K562 (cell line): Measurements from ENCODE around the gene RAB6B. TPM values are rescaled to one million over a fixed set of nuclear protein-coding genes. Genes with fewer than 3 reads are reported as not detected.
A peak's percentile ranks its signal among the peaks of the same experiment; 100 is the strongest.

Experiments
- ATF6 ChIP-seq: sonication (generic); formaldehyde crosslinking; IDR thresholded peaks from 2 replicates; pipeline ENCODE4 v1.4.0; 2020; ENCODE audit warnings: mild to moderate bottlenecking, missing genetic modification reagents
- CBX1 ChIP-seq: sonication (generic); IDR thresholded peaks from 2 replicates; pipeline ENCODE4 v1.6.1; 2016; ENCODE audit warnings: antibody characterized with exemption, low read depth, mild to moderate bottlenecking
- CC2D1A ChIP-seq: fragments of 450-650 bp; IDR thresholded peaks from 2 replicates; pipeline ENCODE4 v1.6.1; 2017; ENCODE audit warnings: mild to moderate bottlenecking
- COPS2 ChIP-seq: fragments of 450-650 bp; conservative IDR thresholded peaks from 2 replicates; pipeline ENCODE4 v1.6.1; 2016; ENCODE audit warnings: mild to moderate bottlenecking, moderate library complexity
- CREM ChIP-seq: IDR thresholded peaks from 2 replicates; pipeline ENCODE4 v1.6.1; 2014; ENCODE audit warnings: antibody characterized with exemption, low read depth
- DIDO1 ChIP-seq: fragments of 450-650 bp; IDR thresholded peaks from 2 replicates; pipeline ENCODE4 v1.6.1; 2016; ENCODE audit warnings: low read depth, missing biosample characterization, missing genetic modification characterization
- E2F4 ChIP-seq: sonication (generic); formaldehyde crosslinking; IDR thresholded peaks from 2 replicates; pipeline ENCODE4 v1.8.0; 2022; ENCODE audit warnings: mild to moderate bottlenecking, low read depth, missing genetic modification reagents
- GATA2 ChIP-seq: sonication (generic); formaldehyde crosslinking; IDR thresholded peaks from 2 replicates; pipeline ENCODE4 v1.4.0; 2020; ENCODE audit warnings: mild to moderate bottlenecking, missing genetic modification reagents
- KLF6 ChIP-seq: fragments of 250-450 bp; sonication (Bioruptor Pico); IDR thresholded peaks from 2 replicates; pipeline ENCODE4 v1.4.0; 2020; ENCODE audit warnings: mild to moderate bottlenecking, moderate library complexity, borderline replicate concordance
- LEF1 ChIP-seq: fragments of 450-650 bp; IDR thresholded peaks from 2 replicates; pipeline ENCODE4 v1.6.1; 2016; ENCODE audit warnings: mild to moderate bottlenecking
- MXD1 ChIP-seq: fragments of 250-450 bp; sonication (Bioruptor Pico); IDR thresholded peaks from 2 replicates; pipeline ENCODE4 v1.8.0; 2021; ENCODE audit warnings: borderline replicate concordance, mild to moderate bottlenecking, moderate library complexity; ENCODE audit not compliant: poor library complexity, severe bottlenecking
- NEUROD1 ChIP-seq: fragments of 150-350 bp; IDR thresholded peaks from 2 replicates; pipeline ENCODE4 v1.6.1; 2014; ENCODE audit warnings: borderline replicate concordance, low read length, low read depth; ENCODE audit not compliant: partially characterized antibody
- NRF1 ChIP-seq, 2 experiments: fragments of 450-650 bp; IDR thresholded peaks in 1 of 2; conservative IDR thresholded peaks in 1 of 2; 2 replicates each; pipeline ENCODE4 v1.6.1; 2014; ENCODE audit warnings: mild to moderate bottlenecking in 2 of 2
- POLR2B ChIP-seq: fragments of 450-650 bp; IDR thresholded peaks from 2 replicates; pipeline ENCODE4 v1.6.1; 2018; ENCODE audit warnings: low read depth; ENCODE audit not compliant: partially characterized antibody
- PRPF4 ChIP-seq: fragments of 200-400 bp; formaldehyde crosslinking; IDR thresholded peaks from one replicate; pipeline ENCODE4 v1.6.1; 2017; ENCODE audit warnings: low read length, low read depth, mild to moderate bottlenecking; ENCODE audit not compliant: insufficient read depth, poor library complexity, severe bottlenecking
- PYGO2 ChIP-seq: fragments of 450-650 bp; IDR thresholded peaks from 2 replicates; pipeline ENCODE4 v1.6.1; 2016; ENCODE audit warnings: mild to moderate bottlenecking, missing genetic modification characterization, moderate library complexity, missing compliant biosample characterization
- RAD51 ChIP-seq: fragments of 450-650 bp; IDR thresholded peaks from 2 replicates; pipeline ENCODE4 v1.7.1; 2016; ENCODE audit warnings: low read depth, mild to moderate bottlenecking, borderline replicate concordance
- RBBP5 ChIP-seq: fragments of 200-600 bp; sonication (generic); IDR thresholded peaks from 2 replicates; pipeline ENCODE4 v1.6.1; 2012; ENCODE audit warnings: borderline replicate concordance, mild to moderate bottlenecking, low read length, control low read depth, inconsistent platforms; ENCODE audit not compliant: insufficient read depth, poor library complexity, severe bottlenecking
- RCOR1 ChIP-seq, 2 experiments: IDR thresholded peaks; 2 replicates each; pipeline ENCODE4 v1.6.1; 2012; ENCODE audit warnings: low read depth in 2 of 2, low read length in 2 of 2, borderline replicate concordance in 1 of 2, improper control_type of control experiment in 1 of 2
- SMAD3 ChIP-seq: fragments of 450-650 bp; formaldehyde crosslinking; conservative IDR thresholded peaks from 2 replicates; pipeline ENCODE4 v1.4.0; 2020; ENCODE audit warnings: mild to moderate bottlenecking
- TAF1 ChIP-seq: IDR thresholded peaks from 2 replicates; pipeline ENCODE4 v1.6.1; 2011; ENCODE audit warnings: mild to moderate bottlenecking, low read length, moderate library complexity; ENCODE audit not compliant: insufficient read depth, control insufficient read depth, severe bottlenecking; ENCODE audit errors: extremely low read depth
- THRB ChIP-seq: fragments of 450-650 bp; formaldehyde crosslinking; conservative IDR thresholded peaks from 2 replicates; pipeline ENCODE4 v1.4.0; 2022; ENCODE audit warnings: mild to moderate bottlenecking, missing genetic modification characterization
- ZNF696 ChIP-seq: fragments of 250-450 bp; sonication (Bioruptor Pico); conservative IDR thresholded peaks from 2 replicates; pipeline ENCODE4 v1.4.0; 2020; ENCODE audit warnings: mild to moderate bottlenecking, moderate library complexity
- polyA plus RNA-seq, 8 experiments: library from polyadenylated mRNA; depleted of rRNA in 4 of 8; stranded (reverse) in 5 of 8; unstranded in 3 of 8; fragments of >200 nt; fragmentation: Nextera tagmentation in 2 of 8; fragmentation: Illumina TruSeq in 1 of 8; extraction: Ambion mirVana in 2 of 8; extraction: Trizol in 1 of 8; gene quantifications; 2 replicates each; pipeline versions ENCODE4 v1.2.1 to v1.2.3, GENCODE V29; 2011 to 2014; ENCODE audit warnings: inconsistent platforms in 1 of 8, missing spikeins in 1 of 8
- total RNA-seq, 7 experiments: library from RNA; depleted of rRNA in 6 of 7; stranded (reverse); fragments of >200 nt in 6 of 7; fragmentation: Illumina TruSeq in 2 of 7; extraction: Trizol in 2 of 7; gene quantifications; 2 replicates each; pipeline versions ENCODE4 v1.2.1 to v1.2.3, GENCODE V29; 2011 to 2021; ENCODE audit warnings: low replicate concordance in 1 of 7

Gene RAB6B
- total and polyA plus RNA-seq, 9 of the 15 experiments (the other 6 are each of a cell fraction or from before 2014, with no cell fraction given): 0.60 to 18.1 (median 1.5) TPM

- TF ChIP-seq RBBP5: peak; percentile 89
- TF ChIP-seq RCOR1 (IDR thresholded peaks at IDR 0.05; ENCODE audit: borderline replicate concordance in 1 of 2, low read depth in 2 of 2, low read length in 2 of 2): 0 out of 4 replicates have a peak, but pooled peaks of 1 of the 2 experiments have one; percentile 29
- no peak for TF ChIP-seq ZNF696 (CRISPR knock-in tag)
- TF ChIP-seq PRPF4: no peak
- TF ChIP-seq TAF1: peak; percentile 58
- TF ChIP-seq DIDO1: no peak
- TF ChIP-seq ATF6: 0 out of 2 replicates have a peak, but pooled peaks have one; percentile 42
- no peak for TF ChIP-seq SMAD3 (CRISPR knock-in tag)
- TF ChIP-seq NRF1 (conservative IDR thresholded peaks at IDR 0.05 in 1 of 2, IDR thresholded peaks at IDR 0.05 in 1 of 2): peak; percentile 97 to 98
- no peak for TF ChIP-seq LEF1
- TF ChIP-seq CC2D1A: no peak
- no peak for TF ChIP-seq PYGO2 (tag)
- no peak for TF ChIP-seq GATA2
- TF ChIP-seq CBX1: no peak
- TF ChIP-seq NEUROD1: peak; percentile 7
- no peak for TF ChIP-seq KLF6 (CRISPR knock-in tag)
- TF ChIP-seq CREM: peak; percentile 90
- 0 out of 2 replicates have a peak, but pooled peaks have one; percentile 34 for TF ChIP-seq E2F4
- TF ChIP-seq COPS2: no peak
- TF ChIP-seq MXD1 (CRISPR knock-in tag): peak; percentile 57
- TF ChIP-seq RAD51: no peak
- TF ChIP-seq POLR2B: peak; percentile 79
- TF ChIP-seq THRB (CRISPR knock-in tag): no peak
These were observed 89.8 kb downstream of the RAB6B start, which contains the start of gene SRPRB (continued) for GRCh38 chr3:133805702-133806475.
